Adrenal gland (tissue), 12 donors: Measurements from ENCODE around the gene SON. TPM values are rescaled to one million over a fixed set of nuclear protein-coding genes. Genes with fewer than 3 reads are reported as not detected.

Source experiments
- DNase-seq, 7 donors: peaks; one replicate each; pipeline ENCODE4 v3.0.0-alpha.2; 2019 to 2020
- H3K27ac ChIP-seq, 5 donors: fragments of 200-600 bp; sonication (generic) in 4 of 5; 1 replicate in 3 of 5; 2 replicates in 2 of 5; pipeline versions ENCODE4 v1.5.1 to v1.8.0; 2016 to 2020; ENCODE audit warnings: mild to moderate bottlenecking in 1 of 5
- H3K27me3 ChIP-seq: fragments of 200-600 bp; 2 replicates; pipeline ENCODE4 v1.8.0; 2021
- H3K36me3 ChIP-seq, 2 donors: fragments of 200-600 bp; replicated peaks in 1 of 2; 1 replicate in 1 of 2; 2 replicates in 1 of 2; pipeline versions ENCODE4 v1.5.1 to v1.8.0; 2018 to 2022
- H3K4me1 ChIP-seq, 2 donors: fragments of 200-600 bp; replicated peaks in 1 of 2; 1 replicate in 1 of 2; 2 replicates in 1 of 2; pipeline versions ENCODE4 v1.5.1 to v1.8.0; 2018 to 2021
- H3K4me3 ChIP-seq, 4 donors: fragments of 200-600 bp; sonication (generic) in 3 of 4; one replicate each; pipeline ENCODE4 v1.5.1; 2016 to 2018
- H3K9me3 ChIP-seq, 3 donors: fragments of 200-600 bp; sonication (generic) in 1 of 3; replicated peaks in 1 of 3; 1 replicate in 2 of 3; 2 replicates in 1 of 3; pipeline versions ENCODE4 v1.5.1 to v1.8.0; 2016 to 2021
- CTCF ChIP-seq, 6 experiments: fragments of 450-650 bp in 4 of 6; fragments of 200-600 bp in 2 of 6; sonication (generic) in 1 of 6; IDR thresholded peaks; 1 replicate in 5 of 6; 2 replicates in 1 of 6; pipeline versions ENCODE4 v1.5.1 to v1.8.0; 2016 to 2021; ENCODE audit warnings: antibody characterized with exemption in 6 of 6, mild to moderate bottlenecking in 2 of 6, moderate library complexity in 1 of 6
- POLR2A ChIP-seq, 2 donors: fragments of 450-650 bp; IDR thresholded peaks; one replicate each; pipeline ENCODE4 v1.6.1; 2017; ENCODE audit warnings: antibody characterized with exemption in 2 of 2, mild to moderate bottlenecking in 2 of 2, moderate library complexity in 1 of 2
- WGBS, 4 donors: extraction: QIAGEN DNeasy Blood & Tissue Kit in 2 of 4; methylation state at CpG; one replicate each; pipeline versions ENCODE4 v1.1.5 to v1.1.7; 2013 to 2017; 5-methylcytosine and 5-hydroxymethylcytosine counted together
- intact Hi-C, 2 donors: fragments of 100-400 bp; cut with DNase I; formaldehyde crosslinking; loops; one replicate each; pipeline versions ENCODE4 v1.14.1 to v1.15.0; 2022 to 2023
- polyA plus RNA-seq, 3 donors: library from polyadenylated mRNA; stranded (reverse); fragments of 200-250 nt in 2 of 3; fragments of 350-450 nt in 1 of 3; fragmentation: Illumina TruSeq in 1 of 3; extraction: RNeasy Lipid Tissue Mini Kit (QIAGEN cat#74804) in 1 of 3; gene quantifications; one replicate each; pipeline ENCODE4 v1.2.3, GENCODE V29; 2013 to 2014
- total RNA-seq, 9 donors: library from RNA; depleted of rRNA in 4 of 9; stranded (reverse); fragments of >200 nt in 4 of 9; fragments of 120-200 nt in 1 of 9; fragmentation: NEBNext Ultra II Directional in 1 of 9; extraction: Animal tissue kit (Norgen Biotek cat#: 25700) in 1 of 9; gene quantifications; one replicate each; pipeline versions ENCODE4 v1.1.0 to v1.2.4, GENCODE V29; 2013 to 2023
- donor health status: healthy with polysubstance abuse.
- donor health status: Bipolar disorder and iron deficiency.
- donor health status: DM: yes; HTN: yes; CAD: no.
- donor health status: DM: no; HTN: no; CAD: no.
- donor health status: DM: no; HTN: no; CAD: no.
- donor health status: DM: yes; HTN: yes; CAD: no.

The SON gene
- total and polyA plus RNA-seq, 12 donors = 128 to 386 (median 229) TPM

- no peak for TF ChIP-seq CTCF (IDR thresholded peaks at IDR 0.05)
- intact Hi-C loops = no loop called here
- peaks cover 0 to 49% of the 10 kb centered on the region in 2 donors for H3K36me3 ChIP-seq
These were observed 35.4 kb downstream of the SON start for GRCh38 chr21:33578214-33578613.

GRCh38 chr21:33578959-33579542 lies 36.2 kb downstream of the SON start:
- Histone ChIP-seq H3K4me3 (no peak overlapping the region), H3K36me3 (peaks cover 0 to 41% of the 10 kb centered on the region in 2 donors), H3K27me3 (no peaks in the 10 kb centered on the region), H3K9me3 (no peaks in the 10 kb centered on the region), H3K27ac (no peak overlapping the region), H3K4me1 (no peaks in the 10 kb centered on the region)
- DNase-seq = no peak
- intact Hi-C loops = no loop called here
- 88 to 91% (median 89%) methylated on average over 5 to 7 of the region's 7 CpGs for WGBS, 4 donors
- TF ChIP-seq CTCF (IDR thresholded peaks at IDR 0.05) (no peak), POLR2A (IDR thresholded peaks at IDR 0.05) (no peak)

More at GRCh38 chr21:33578214-33578613, 35.4 kb downstream of the SON start:
- DNase-seq = no peak
- Histone ChIP-seq H3K4me3 (no peak overlapping the region), H3K27me3 (no peaks in the 10 kb centered on the region), H3K4me1 (no peaks in the 10 kb centered on the region), H3K9me3 (no peaks in the 10 kb centered on the region), H3K27ac (no peak overlapping the region)
- 82 to 89% (median 86%) methylated on average over 2 of the region's 2 CpGs for WGBS, 4 donors

- DNase-seq = no peak
- no peaks in the 10 kb centered on the region for H3K27me3 ChIP-seq
- no peak overlapping the region for H3K4me3 ChIP-seq
- H3K36me3 ChIP-seq = no peaks in the 10 kb centered on the region
- H3K27ac ChIP-seq = no peak overlapping the region
- 67 to 77% (median 74%) methylated on average over 3 of the region's 3 CpGs for WGBS, 4 donors
- no peaks in the 10 kb centered on the region for H3K9me3 ChIP-seq
- TF ChIP-seq POLR2A (IDR thresholded peaks at IDR 0.05) (no peak), CTCF (IDR thresholded peaks at IDR 0.05) (no peak)
- peaks cover 4 to 15% of the 10 kb centered on the region in 2 donors for H3K4me1 ChIP-seq
- intact Hi-C loops = no loop called here
These were observed 41.6 kb downstream of the SON start for GRCh38 chr21:33584455-33584854.

GRCh38 chr21:33586927-33587326 lies 44.1 kb downstream of the SON start:
- Histone ChIP-seq H3K27ac (no peak overlapping the region), H3K4me3 (no peak overlapping the region), H3K36me3 (no peaks in the 10 kb centered on the region), H3K9me3 (no peaks in the 10 kb centered on the region), H3K27me3 (no peaks in the 10 kb centered on the region), H3K4me1 (peaks cover 4 to 16% of the 10 kb centered on the region in 2 donors)
- DNase-seq = no peak
- 81 to 84% (median 84%) methylated on average over 6 of the region's 6 CpGs for WGBS, 4 donors
- intact Hi-C loops = no loop called here
- no peak for TF ChIP-seq POLR2A (IDR thresholded peaks at IDR 0.05)
